GM23248 (cell line): ENCODE measurements around the gene COX7B2. TPM values are rescaled to one million over a fixed set of nuclear protein-coding genes. Genes with fewer than 3 reads are reported as not detected.

Experiments
- DNase-seq: peaks from one replicate; pipeline ENCODE4 v3.0.0-alpha.2; 2015
- H2AFZ ChIP-seq: fragments of 200-600 bp; sonication (generic); 2 replicates; pipeline ENCODE4 v1.6.1; 2016; ENCODE audit warnings: antibody characterized with exemption
- H3F3A ChIP-seq: fragments of 200-600 bp; sonication (generic); 2 replicates; pipeline ENCODE4 v1.6.1; 2016; ENCODE audit warnings: mild to moderate bottlenecking, antibody characterized with exemption, mixed run types; ENCODE audit not compliant: insufficient read depth
- H3K27ac ChIP-seq: fragments of 200-600 bp; sonication (generic); 2 replicates; pipeline ENCODE4 v1.5.1; 2016; ENCODE audit warnings: mild to moderate bottlenecking
- H3K27me3 ChIP-seq: fragments of 200-600 bp; sonication (generic); replicated peaks from 2 replicates; pipeline ENCODE4 v1.6.1; 2016; ENCODE audit warnings: mild to moderate bottlenecking; ENCODE audit not compliant: insufficient read depth
- H3K36me3 ChIP-seq: fragments of 200-600 bp; sonication (generic); 2 replicates; pipeline ENCODE4 v1.6.1; 2016; ENCODE audit warnings: low read depth, mild to moderate bottlenecking
- H3K4me1 ChIP-seq: fragments of 200-600 bp; sonication (generic); 2 replicates; pipeline ENCODE4 v1.6.1; 2016; ENCODE audit warnings: mild to moderate bottlenecking; ENCODE audit not compliant: insufficient read depth
- H3K4me2 ChIP-seq: fragments of 200-600 bp; sonication (generic); one replicate; pipeline ENCODE4 v1.6.1; 2016; ENCODE audit warnings: mild to moderate bottlenecking; ENCODE audit not compliant: unreplicated experiment
- H3K4me3 ChIP-seq: fragments of 200-600 bp; sonication (generic); 2 replicates; pipeline ENCODE4 v1.5.1; 2016; ENCODE audit warnings: mild to moderate bottlenecking
- H3K79me2 ChIP-seq: fragments of 200-600 bp; sonication (generic); 2 replicates; pipeline ENCODE4 v1.6.1; 2016; ENCODE audit warnings: mild to moderate bottlenecking; ENCODE audit not compliant: insufficient read depth
- H3K9ac ChIP-seq: fragments of 200-600 bp; sonication (generic); 2 replicates; pipeline ENCODE4 v1.6.1; 2016; ENCODE audit warnings: mild to moderate bottlenecking
- H3K9me2 ChIP-seq: fragments of 200-600 bp; sonication (generic); 2 replicates; pipeline ENCODE4 v1.6.1; 2016; ENCODE audit warnings: mixed run types, mild to moderate bottlenecking, moderate library complexity; ENCODE audit not compliant: insufficient read depth
- H3K9me3 ChIP-seq: fragments of 200-600 bp; sonication (generic); one replicate; pipeline ENCODE4 v1.6.1; 2017; ENCODE audit warnings: low read depth
- H4K20me1 ChIP-seq: fragments of 200-600 bp; sonication (generic); 2 replicates; pipeline ENCODE4 v1.6.0; 2016; ENCODE audit not compliant: insufficient read depth
- EZH2 ChIP-seq: fragments of 200-600 bp; sonication (generic); IDR thresholded peaks from 2 replicates; pipeline ENCODE4 v1.6.1; 2018; ENCODE audit warnings: antibody characterized with exemption, mild to moderate bottlenecking; ENCODE audit not compliant: insufficient read depth, poor library complexity, severe bottlenecking
- EZH2phosphoT487 ChIP-seq: fragments of 200-600 bp; sonication (generic); IDR thresholded peaks from 2 replicates; pipeline ENCODE4 v1.6.1; 2018; ENCODE audit warnings: antibody characterized with exemption, moderate library complexity, mild to moderate bottlenecking, low read depth; ENCODE audit not compliant: insufficient read depth
- WGBS, 2 experiments: methylation state at CpG; one replicate each; pipeline ENCODE4 v1.1.6; 2015 to 2017; ENCODE audit warnings: low lambda C conversion rate in 2 of 2, low coverage in 1 of 2; ENCODE audit errors: missing lambda C conversion rate in 2 of 2; 5-methylcytosine and 5-hydroxymethylcytosine counted together
- in situ Hi-C: fragments of 300-500 bp; cut with MboI; formaldehyde crosslinking; loops from 2 replicates; pipeline ENCODE4 v1.15.0; 2020
- polyA plus RNA-seq: library from polyadenylated mRNA; unstranded; fragments of >200 nt; fragmentation: Nextera tagmentation; extraction: Ambion mirVana; gene quantifications from 2 replicates; pipeline ENCODE4 v1.2.1, GENCODE V29; 2016
- total RNA-seq: library from RNA; depleted of rRNA; stranded (reverse); fragments of >200 nt; shearing (Covaris generic); gene quantifications from 2 replicates; pipeline ENCODE4 v1.2.3, GENCODE V29; 2014

COX7B2 gene
- total and polyA plus RNA-seq, 2 experiments from 2014 or later = not detected

DNA sequence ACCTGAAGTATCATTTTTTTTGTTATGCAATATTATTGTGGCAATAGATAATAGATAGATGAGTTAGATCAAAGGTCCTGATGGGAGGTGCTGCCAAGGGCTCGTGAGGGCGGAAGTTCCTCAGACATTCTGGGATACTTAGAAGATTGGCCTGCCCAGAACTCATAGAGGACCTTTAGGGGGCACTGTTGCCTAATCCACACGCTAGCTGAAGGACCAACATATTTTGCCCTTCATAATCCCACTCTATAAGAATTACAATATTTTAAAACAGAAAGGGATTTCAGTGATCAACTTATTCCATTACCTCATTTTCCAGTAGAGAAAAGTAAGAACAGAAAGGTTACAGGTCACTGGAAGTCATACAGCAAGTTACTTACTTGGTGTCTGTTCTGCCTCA lies 22.9 kb upstream of the COX7B2 start:
- 3 to 4% methylated on average over 3 of the region's 3 CpGs for WGBS, 2 experiments
- H3K36me3 ChIP-seq = no peaks in the 10 kb centered on the region
- TF ChIP-seq EZH2 (no peak), EZH2phosphoT487 (no peak)
- H3K79me2 ChIP-seq = no peaks in the 10 kb centered on the region
- no peaks in the 10 kb centered on the region for H3K9me2 ChIP-seq
- H3K9me3 ChIP-seq = no peaks in the 10 kb centered on the region
- no peaks in the 10 kb centered on the region for H3K4me1 ChIP-seq
- no peak overlapping the region for H3K4me2 ChIP-seq
- in situ Hi-C loops = no loop called here
- no peak overlapping the region for H2AFZ ChIP-seq
- H4K20me1 ChIP-seq = no peaks in the 10 kb centered on the region
- no peak overlapping the region for H3K9ac ChIP-seq
- no peak overlapping the region for H3K4me3 ChIP-seq
- H3K27ac ChIP-seq = no peak overlapping the region
- DNase-seq = peak; percentile 37
- H3F3A ChIP-seq = no peaks in the 10 kb centered on the region
- no peaks in the 10 kb centered on the region for H3K27me3 ChIP-seq

- TF ChIP-seq EZH2phosphoT487 = no peak
- no peak for TF ChIP-seq EZH2
- Histone ChIP-seq H4K20me1 (no peaks in the 10 kb centered on the region), H3K27me3 (no peaks in the 10 kb centered on the region), H3K79me2 (no peaks in the 10 kb centered on the region), H3F3A (no peaks in the 10 kb centered on the region), H3K36me3 (no peaks in the 10 kb centered on the region), H3K9me2 (no peaks in the 10 kb centered on the region), H3K4me2 (no peak overlapping the region), H3K4me1 (no peaks in the 10 kb centered on the region), H2AFZ (no peak overlapping the region), H3K9ac (no peak overlapping the region), H3K9me3 (no peaks in the 10 kb centered on the region), H3K4me3 (no peak overlapping the region), H3K27ac (no peak overlapping the region)
- WGBS, 2 experiments = 17 to 20% methylated on average over 3 of the region's 3 CpGs
- in situ Hi-C loops = no loop called here
- DNase-seq = no peak
These were observed 21.8 kb upstream of the COX7B2 start for GRCh38 chr4:46930891-46931290.

DNA sequence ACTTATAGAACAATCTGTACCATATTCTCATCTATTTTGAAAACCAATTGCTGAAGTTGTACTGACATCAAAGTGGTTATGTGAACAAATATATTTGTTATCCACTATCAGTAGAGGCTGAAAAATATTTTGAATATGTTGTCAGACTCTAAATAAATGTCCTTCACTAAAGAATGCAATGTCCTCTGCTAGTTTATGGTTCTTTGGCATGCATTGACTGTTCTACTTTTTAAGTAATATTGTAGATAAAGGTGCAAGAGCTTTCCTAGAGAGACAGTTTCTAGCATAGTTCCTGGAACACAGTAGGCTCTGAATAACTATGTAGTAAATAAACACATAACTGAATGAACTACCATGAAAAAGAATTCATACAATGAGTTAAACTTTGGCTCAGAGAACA lies 18.2 kb upstream of the COX7B2 start:
- no peak for DNase-seq

DNA sequence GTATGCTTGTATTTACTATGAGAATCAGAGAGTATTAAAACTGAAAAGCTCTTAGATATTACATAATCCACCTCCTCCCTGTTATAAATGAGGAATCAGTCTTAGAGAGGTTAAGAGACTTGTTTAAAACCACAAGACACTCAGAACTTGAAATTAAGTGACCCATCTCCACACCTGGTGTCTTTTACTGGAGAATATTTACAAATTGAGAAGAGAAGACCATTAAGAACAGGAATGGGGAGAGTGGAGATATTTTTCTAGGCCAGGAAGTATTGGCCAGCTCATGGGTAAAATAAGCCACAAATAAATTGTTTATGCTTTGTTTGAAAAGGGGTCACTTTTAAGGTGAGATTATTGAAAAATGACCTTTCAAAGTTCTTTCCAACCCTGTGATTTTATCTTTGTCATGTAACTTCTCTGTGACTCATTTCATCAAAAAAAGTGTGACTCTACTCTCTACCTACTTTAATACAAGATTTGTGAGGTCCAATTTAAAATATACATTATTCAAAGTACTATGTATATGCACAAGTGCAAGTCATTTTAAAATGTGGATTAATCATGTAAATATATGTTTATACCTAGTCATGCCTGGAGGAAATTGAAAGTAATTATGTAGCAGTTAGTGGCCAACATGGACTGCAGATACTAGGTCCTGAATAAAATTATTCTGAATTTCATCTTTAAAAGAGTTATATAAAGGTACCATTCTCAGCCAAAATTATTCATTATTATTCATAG lies 15.9 kb upstream of the COX7B2 start:
- Histone ChIP-seq H2AFZ (no peak overlapping the region), H3K79me2 (no peaks in the 10 kb centered on the region), H3K27ac (no peak overlapping the region), H3K4me1 (no peaks in the 10 kb centered on the region), H3K27me3 (no peaks in the 10 kb centered on the region), H3K9ac (no peak overlapping the region), H3K36me3 (no peaks in the 10 kb centered on the region), H3K9me2 (no peaks in the 10 kb centered on the region), H3F3A (no peaks in the 10 kb centered on the region), H4K20me1 (no peaks in the 10 kb centered on the region), H3K4me2 (no peak overlapping the region), H3K4me3 (no peak overlapping the region), H3K9me3 (no peaks in the 10 kb centered on the region)
- TF ChIP-seq EZH2phosphoT487 (no peak), EZH2 (no peak)
- in situ Hi-C loops = no loop called here
- DNase-seq = no peak

More for the DNA sequence above, 18.2 kb upstream of the COX7B2 start:
- Histone ChIP-seq H3K9ac (no peak overlapping the region), H4K20me1 (no peaks in the 10 kb centered on the region), H3K27me3 (no peaks in the 10 kb centered on the region), H3K36me3 (no peaks in the 10 kb centered on the region), H3K4me1 (no peaks in the 10 kb centered on the region), H3K9me2 (no peaks in the 10 kb centered on the region), H3K4me3 (no peak overlapping the region), H2AFZ (no peak overlapping the region), H3K4me2 (no peak overlapping the region), H3K27ac (no peak overlapping the region), H3K79me2 (no peaks in the 10 kb centered on the region), H3K9me3 (no peaks in the 10 kb centered on the region), H3F3A (no peaks in the 10 kb centered on the region)
- in situ Hi-C loops = no loop called here
- TF ChIP-seq EZH2 (no peak), EZH2phosphoT487 (no peak)

DNA sequence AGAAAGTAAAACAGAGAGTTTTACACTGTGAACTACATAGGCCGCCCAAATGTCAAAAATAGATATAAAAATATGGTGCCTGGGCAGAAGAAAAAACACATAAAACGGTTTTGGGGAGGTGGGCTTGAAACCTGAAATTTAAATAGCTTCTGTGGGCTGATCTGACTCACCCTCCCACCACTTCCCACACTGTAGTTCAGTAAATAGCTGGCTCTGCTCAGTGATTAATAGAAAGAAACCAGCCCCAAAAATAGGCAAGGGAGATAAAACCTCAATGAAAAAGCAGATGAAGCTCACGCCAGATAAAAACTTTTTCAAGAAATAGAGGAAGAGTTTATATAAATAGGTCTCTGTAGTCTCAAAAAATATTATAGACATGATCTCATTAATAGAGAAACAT lies 13.2 kb upstream of the COX7B2 start:
- Histone ChIP-seq H3K79me2 (no peaks in the 10 kb centered on the region), H4K20me1 (no peaks in the 10 kb centered on the region), H2AFZ (no peak overlapping the region), H3K4me2 (no peak overlapping the region), H3K36me3 (no peaks in the 10 kb centered on the region), H3K27ac (no peak overlapping the region), H3K9ac (no peak overlapping the region), H3K4me3 (no peak overlapping the region), H3K27me3 (no peaks in the 10 kb centered on the region), H3F3A (no peaks in the 10 kb centered on the region), H3K9me2 (no peaks in the 10 kb centered on the region), H3K4me1 (no peaks in the 10 kb centered on the region), H3K9me3 (no peaks in the 10 kb centered on the region)
- in situ Hi-C loops = no loop called here
- no peak for DNase-seq
- TF ChIP-seq EZH2 = no peak
- no peak for TF ChIP-seq EZH2phosphoT487
- 23 to 26% methylated on average over 3 of the region's 3 CpGs for WGBS, 2 experiments
